ENCODE data around the gene RNF145.

GRCh38 chr5:159131951-159132350, 77.4 kb downstream of the RNF145 start:
- TF ChIP-seq SUZ12 (IDR thresholded peaks at IDR 0.05): no peak
- no peak for TF ChIP-seq FOXA1 (IDR thresholded peaks at IDR 0.05)
- TF ChIP-seq LEF1 (IDR thresholded peaks at IDR 0.05; ENCODE audit: borderline replicate concordance): no peak
- no peak for TF ChIP-seq ARNT (IDR thresholded peaks at IDR 0.05)
- TF ChIP-seq ELF4 (IDR thresholded peaks at IDR 0.05): no peak
- TF ChIP-seq HDGF (IDR thresholded peaks at IDR 0.05; ENCODE audit: borderline replicate concordance): no peak
- TF ChIP-seq SP1 (IDR thresholded peaks at IDR 0.05): no peak
- TF ChIP-seq NFRKB (IDR thresholded peaks at IDR 0.05): no peak
- no peak for TF ChIP-seq FOXM1 (IDR thresholded peaks at IDR 0.05; ENCODE audit: borderline replicate concordance)
- TF ChIP-seq FOXK2 (IDR thresholded peaks at IDR 0.05): no peak

Data from HEK293T (cell line).